Esophagus squamous epithelium (tissue), 5 donors: Measurements from ENCODE around the gene SERPINE2. TPM values are rescaled to one million over a fixed set of nuclear protein-coding genes. Genes with fewer than 3 reads are reported as not detected.

Experiments
- DNase-seq: peaks from one replicate; lab custom pipeline; 2025; lab: John Stamatoyannopoulos, UW
- H3K27ac ChIP-seq, 4 donors: fragments of 200-600 bp; sonication (generic); one replicate each; pipeline ENCODE4 v1.5.1; 2016 to 2019; ENCODE audit warnings: mild to moderate bottlenecking in 1 of 4
- H3K27me3 ChIP-seq, 4 donors: fragments of 200-600 bp; sonication (generic); 1 replicate in 3 of 4; 2 replicates in 1 of 4; pipeline versions ENCODE4 v1.5.1 to v1.6.0; 2017 to 2021; ENCODE audit warnings: antibody characterized with exemption in 1 of 4
- H3K36me3 ChIP-seq, 3 donors: fragments of 200-600 bp; sonication (generic); one replicate each; pipeline ENCODE4 v1.5.1; 2016 to 2019
- H3K4me1 ChIP-seq, 3 donors: fragments of 200-600 bp; sonication (generic); one replicate each; pipeline ENCODE4 v1.5.1; 2017 to 2019
- H3K4me3 ChIP-seq, 4 donors: fragments of 200-600 bp; sonication (generic); 1 replicate in 3 of 4; 2 replicates in 1 of 4; pipeline ENCODE4 v1.5.1; 2016 to 2019; ENCODE audit warnings: mild to moderate bottlenecking in 2 of 4, moderate library complexity in 1 of 4
- H3K9me3 ChIP-seq, 3 donors: fragments of 200-600 bp; sonication (generic); one replicate each; pipeline ENCODE4 v1.5.1; 2016 to 2019
- POLR2A ChIP-seq, 4 donors: fragments of 450-650 bp; IDR thresholded peaks; one replicate each; pipeline ENCODE4 v1.6.1; 2017; ENCODE audit warnings: antibody characterized with exemption in 4 of 4, mild to moderate bottlenecking in 4 of 4, moderate library complexity in 3 of 4
- WGBS, 2 donors: methylation state at CpG; one replicate each; pipeline ENCODE4 v1.1.5; 2018; 5-methylcytosine and 5-hydroxymethylcytosine counted together
- intact Hi-C: fragments of 100-400 bp; cut with DNase I; formaldehyde crosslinking; loops from one replicate; pipeline ENCODE4 v1.15.0; 2022
- total RNA-seq, 4 donors: library from RNA; depleted of rRNA; stranded (reverse); fragments of >200 nt; gene quantifications; one replicate each; pipeline ENCODE4 v1.1.0, GENCODE V29; 2016
- TF ChIP-seq, protein P1 (sequence below), 6 experiments: fragments of 450-650 bp in 4 of 6; fragments of 200-600 bp in 2 of 6; sonication (generic) in 2 of 6; IDR thresholded peaks; one replicate each; pipeline ENCODE4 v1.5.1; 2016 to 2019; ENCODE audit warnings: antibody characterized with exemption in 6 of 6, mild to moderate bottlenecking in 4 of 6, moderate library complexity in 4 of 6
- donor health status: DM: yes; HTN: yes; CAD: no.

Gene SERPINE2
- total RNA-seq, 4 donors from 2014 or later = 18.3 to 43.8 (median 22.1) TPM

DNA sequence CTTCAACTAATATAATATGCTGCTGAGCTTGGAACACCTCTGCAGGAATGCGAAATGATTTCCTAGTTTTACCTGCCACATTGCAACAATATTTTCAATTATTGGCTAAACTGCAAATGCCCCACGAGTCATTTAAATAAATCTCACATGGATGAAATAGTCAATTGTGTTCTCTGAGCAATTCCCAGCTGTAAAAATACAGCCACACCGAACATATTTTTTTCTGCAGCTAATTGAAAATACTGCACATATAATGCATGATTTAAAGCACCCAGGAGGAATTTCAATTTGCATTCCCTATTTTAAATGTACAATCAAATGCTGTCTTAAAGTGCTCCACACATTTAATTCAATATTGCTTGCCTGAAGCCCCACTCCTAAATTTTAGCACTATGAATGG lies 18.6 kb downstream of the SERPINE2 start:
- TF ChIP-seq POLR2A (IDR thresholded peaks at IDR 0.05) = no peak
- TF ChIP-seq, protein P1, sequence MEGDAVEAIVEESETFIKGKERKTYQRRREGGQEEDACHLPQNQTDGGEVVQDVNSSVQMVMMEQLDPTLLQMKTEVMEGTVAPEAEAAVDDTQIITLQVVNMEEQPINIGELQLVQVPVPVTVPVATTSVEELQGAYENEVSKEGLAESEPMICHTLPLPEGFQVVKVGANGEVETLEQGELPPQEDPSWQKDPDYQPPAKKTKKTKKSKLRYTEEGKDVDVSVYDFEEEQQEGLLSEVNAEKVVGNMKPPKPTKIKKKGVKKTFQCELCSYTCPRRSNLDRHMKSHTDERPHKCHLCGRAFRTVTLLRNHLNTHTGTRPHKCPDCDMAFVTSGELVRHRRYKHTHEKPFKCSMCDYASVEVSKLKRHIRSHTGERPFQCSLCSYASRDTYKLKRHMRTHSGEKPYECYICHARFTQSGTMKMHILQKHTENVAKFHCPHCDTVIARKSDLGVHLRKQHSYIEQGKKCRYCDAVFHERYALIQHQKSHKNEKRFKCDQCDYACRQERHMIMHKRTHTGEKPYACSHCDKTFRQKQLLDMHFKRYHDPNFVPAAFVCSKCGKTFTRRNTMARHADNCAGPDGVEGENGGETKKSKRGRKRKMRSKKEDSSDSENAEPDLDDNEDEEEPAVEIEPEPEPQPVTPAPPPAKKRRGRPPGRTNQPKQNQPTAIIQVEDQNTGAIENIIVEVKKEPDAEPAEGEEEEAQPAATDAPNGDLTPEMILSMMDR (IDR thresholded peaks at IDR 0.05) = no peak
- no peaks in the 10 kb centered on the region for H3K36me3 ChIP-seq
- H3K4me3 ChIP-seq = no peak overlapping the region
- intact Hi-C loops = no loop called here
- H3K9me3 ChIP-seq = no peaks in the 10 kb centered on the region
- H3K4me1 ChIP-seq = peaks cover 0 to 7% (median 0%) of the 10 kb centered on the region in 3 donors
- DNase-seq = no peak
- no peak overlapping the region for H3K27ac ChIP-seq
- WGBS, 2 donors = 75 to 88% methylated on average over 3 of the region's 3 CpGs
- no peaks in the 10 kb centered on the region for H3K27me3 ChIP-seq

DNA sequence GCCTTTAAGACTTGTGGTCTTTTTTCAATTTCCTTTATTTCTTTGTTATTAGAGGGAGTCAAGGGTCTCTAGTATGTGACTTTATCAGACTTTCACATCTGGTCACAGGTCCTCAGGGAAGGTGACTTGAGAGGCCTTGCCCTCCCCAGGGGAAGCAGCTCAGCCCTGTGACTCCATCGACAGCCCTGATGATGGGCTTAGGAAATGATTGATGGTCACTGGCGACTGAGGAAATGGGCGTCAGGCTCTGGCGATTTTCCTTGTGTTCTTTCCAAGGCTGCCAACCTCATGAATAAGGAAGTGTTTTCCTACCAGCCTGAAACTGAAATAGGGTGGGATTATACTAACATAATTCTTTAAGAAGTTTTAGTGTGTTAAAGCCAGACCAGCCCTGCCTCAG lies 21.1 kb downstream of the SERPINE2 start:
- no peak for DNase-seq
- Histone ChIP-seq H3K36me3 (no peaks in the 10 kb centered on the region), H3K27ac (no peak overlapping the region), H3K4me3 (no peak overlapping the region), H3K4me1 (peaks cover 0 to 7% (median 0%) of the 10 kb centered on the region in 3 donors), H3K9me3 (no peaks in the 10 kb centered on the region), H3K27me3 (no peaks in the 10 kb centered on the region)
- intact Hi-C loops = no loop called here
- WGBS, 2 donors = 9 to 21% methylated on average over 4 of the region's 4 CpGs
- TF ChIP-seq, protein P1 (IDR thresholded peaks at IDR 0.05) = no peak
- no peak for TF ChIP-seq POLR2A (IDR thresholded peaks at IDR 0.05)

DNA sequence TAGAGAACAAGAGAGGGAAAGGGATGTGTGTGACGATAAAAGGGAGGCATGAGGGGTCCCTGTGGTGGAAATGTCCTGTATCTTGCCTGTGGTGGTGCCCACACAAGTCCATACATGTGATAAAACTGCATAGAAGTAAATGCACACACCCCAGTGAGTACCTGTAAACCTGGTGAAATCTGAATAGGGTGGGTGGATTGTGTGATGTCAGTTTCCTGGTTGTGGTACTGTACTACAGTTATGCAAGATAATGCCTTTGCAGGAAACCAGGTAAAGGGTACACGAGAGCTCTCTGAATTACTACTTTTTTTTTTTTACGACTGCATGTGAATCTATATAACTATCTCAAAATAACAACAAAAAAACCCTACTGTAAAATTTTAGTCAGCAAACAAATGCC lies 22.1 kb downstream of the SERPINE2 start:
- WGBS, 2 donors = 37 to 44% methylated on average over 3 of the region's 3 CpGs
- TF ChIP-seq, protein P1 (IDR thresholded peaks at IDR 0.05) = no peak
- TF ChIP-seq POLR2A (IDR thresholded peaks at IDR 0.05) = no peak
- Histone ChIP-seq H3K9me3 (no peaks in the 10 kb centered on the region), H3K27ac (no peak overlapping the region), H3K27me3 (no peaks in the 10 kb centered on the region), H3K4me3 (no peak overlapping the region), H3K4me1 (no peaks in the 10 kb centered on the region), H3K36me3 (no peaks in the 10 kb centered on the region)
- DNase-seq = no peak
- intact Hi-C loops = no loop called here

DNA sequence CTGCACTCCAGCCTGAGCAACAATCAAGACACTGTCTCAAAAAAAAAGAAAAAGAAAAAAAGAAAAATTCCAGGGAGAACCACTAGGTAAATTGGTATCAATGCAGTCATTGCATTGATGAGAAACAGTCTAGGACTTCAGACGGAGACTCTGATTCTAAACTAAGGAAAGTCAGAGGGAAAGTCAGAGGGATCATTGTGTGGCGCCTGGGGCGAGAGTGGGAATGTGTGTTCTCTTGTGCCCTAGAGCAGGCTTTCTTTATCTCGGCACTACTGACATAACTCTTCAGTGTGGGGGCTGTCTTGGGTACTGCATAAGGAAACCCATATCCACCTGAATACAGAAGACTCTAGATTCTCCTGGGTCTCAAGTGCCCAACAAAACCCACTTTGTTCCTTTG lies 24.8 kb downstream of the SERPINE2 start:
- TF ChIP-seq, protein P1 (IDR thresholded peaks at IDR 0.05) = no peak
- TF ChIP-seq POLR2A (IDR thresholded peaks at IDR 0.05) = no peak
- no peaks in the 10 kb centered on the region for H3K9me3 ChIP-seq
- intact Hi-C loops = no loop called here
- no peaks in the 10 kb centered on the region for H3K36me3 ChIP-seq
- WGBS, 2 donors = 89% methylated on average over 4 of the region's 4 CpGs
- DNase-seq = no peak
- H3K4me3 ChIP-seq = no peak overlapping the region
- no peaks in the 10 kb centered on the region for H3K27me3 ChIP-seq
- H3K4me1 ChIP-seq = peaks cover 0 to 6% (median 3%) of the 10 kb centered on the region in 3 donors
- H3K27ac ChIP-seq = no peak overlapping the region

DNA sequence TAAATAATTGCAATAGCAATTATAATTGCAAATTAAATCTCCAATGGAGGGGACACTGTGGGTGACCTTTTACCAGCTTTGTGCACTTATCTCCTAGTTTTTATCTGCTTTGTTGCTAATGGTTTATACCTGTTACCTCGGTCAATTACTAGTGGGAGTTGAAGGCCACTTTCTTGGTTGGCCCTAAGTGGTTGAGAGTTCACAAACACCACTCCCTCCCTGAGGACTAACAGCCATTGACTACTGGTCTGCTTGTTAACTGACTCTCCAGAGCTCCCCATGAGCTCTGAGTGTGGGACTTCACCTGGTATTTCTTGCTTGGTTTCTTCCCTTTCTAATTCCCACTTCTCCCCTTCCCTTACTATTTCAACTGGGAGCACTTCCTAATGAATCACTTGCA lies 27.2 kb downstream of the SERPINE2 start:
- Histone ChIP-seq H3K27ac (no peak overlapping the region), H3K36me3 (no peaks in the 10 kb centered on the region), H3K9me3 (no peaks in the 10 kb centered on the region), H3K4me1 (peaks cover 0 to 7% (median 3%) of the 10 kb centered on the region in 3 donors), H3K4me3 (no peak overlapping the region), H3K27me3 (no peaks in the 10 kb centered on the region)
- TF ChIP-seq, protein P1 (IDR thresholded peaks at IDR 0.05) = no peak
- TF ChIP-seq POLR2A (IDR thresholded peaks at IDR 0.05) = no peak
- 91 to 100% methylated on average over 1 of the region's 1 CpG for WGBS, 2 donors
- intact Hi-C loops = no loop called here
- no peak for DNase-seq
